GM18517 (cell line): ENCODE results near the gene MEGF6.

Experiments
- ATAC-seq: cut with Tn5 transposase; IDR thresholded peaks from one replicate; pipeline ENCODE4 v1.9.1; 2021; ENCODE audit warnings: mild to moderate bottlenecking, moderate library complexity; ENCODE audit not compliant: unreplicated experiment

The MEGF6 gene

GRCh38 chr1:3560251-3560871, 50.9 kb downstream of the MEGF6 start:
- ATAC-seq: no peak

DNA sequence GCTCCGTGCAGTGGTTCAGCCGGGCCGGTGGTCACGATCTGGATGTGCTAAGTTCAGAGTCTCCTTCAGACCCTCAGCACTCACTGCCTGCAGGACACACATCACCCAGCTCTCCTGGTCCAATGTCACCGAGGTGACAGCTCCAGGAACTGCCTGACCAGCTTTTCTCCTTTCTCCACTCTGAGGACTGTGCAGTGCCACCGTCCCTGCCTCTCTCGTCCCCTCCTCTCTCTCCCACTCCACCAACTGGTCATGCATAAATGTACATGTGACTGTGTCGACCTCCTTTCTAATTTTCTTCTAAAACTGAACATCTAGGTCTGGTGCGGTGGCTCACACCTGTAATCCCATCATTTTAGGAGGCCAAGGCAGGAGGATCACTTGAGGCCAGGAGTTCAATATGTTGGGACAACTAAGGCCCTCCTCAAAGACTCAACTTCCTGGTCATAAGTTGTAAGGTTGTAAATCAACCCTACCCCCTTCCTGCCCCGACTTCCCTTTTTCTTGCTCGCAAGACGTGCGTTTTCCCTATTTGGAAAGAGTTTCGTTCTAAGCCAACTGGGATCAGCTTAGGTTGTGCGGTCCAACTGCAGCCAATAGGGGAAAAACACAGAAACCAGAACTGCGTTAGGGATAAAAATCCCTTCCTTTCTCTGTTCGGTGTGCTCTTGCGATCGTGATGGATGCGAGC, 53.1 kb downstream of the MEGF6 start:
- ATAC-seq: no peak

DNA sequence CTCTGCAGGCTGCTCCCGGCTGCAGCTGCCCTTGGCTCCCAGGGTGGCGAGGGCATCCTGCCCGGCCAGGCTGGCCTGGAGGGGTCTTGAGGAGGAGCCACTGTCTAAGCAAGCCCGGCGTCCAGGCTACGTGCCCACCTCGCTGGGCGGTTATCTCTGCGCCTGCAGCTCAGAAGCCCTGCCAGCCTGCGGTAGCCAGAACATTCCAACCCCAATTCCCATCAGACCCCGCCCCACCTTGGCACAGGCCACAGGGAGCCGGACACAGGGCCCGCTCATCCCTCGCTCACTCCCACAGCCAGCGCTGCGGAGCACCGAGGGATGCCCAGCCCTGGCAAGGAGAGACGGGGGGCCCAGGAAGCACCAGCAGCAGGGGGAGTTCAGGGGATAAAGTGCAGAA, 53.9 kb downstream of the MEGF6 start:
- no peak for ATAC-seq

GRCh38 chr1:3556336-3556735, 55.0 kb downstream of the MEGF6 start:
- ATAC-seq: no peak

DNA sequence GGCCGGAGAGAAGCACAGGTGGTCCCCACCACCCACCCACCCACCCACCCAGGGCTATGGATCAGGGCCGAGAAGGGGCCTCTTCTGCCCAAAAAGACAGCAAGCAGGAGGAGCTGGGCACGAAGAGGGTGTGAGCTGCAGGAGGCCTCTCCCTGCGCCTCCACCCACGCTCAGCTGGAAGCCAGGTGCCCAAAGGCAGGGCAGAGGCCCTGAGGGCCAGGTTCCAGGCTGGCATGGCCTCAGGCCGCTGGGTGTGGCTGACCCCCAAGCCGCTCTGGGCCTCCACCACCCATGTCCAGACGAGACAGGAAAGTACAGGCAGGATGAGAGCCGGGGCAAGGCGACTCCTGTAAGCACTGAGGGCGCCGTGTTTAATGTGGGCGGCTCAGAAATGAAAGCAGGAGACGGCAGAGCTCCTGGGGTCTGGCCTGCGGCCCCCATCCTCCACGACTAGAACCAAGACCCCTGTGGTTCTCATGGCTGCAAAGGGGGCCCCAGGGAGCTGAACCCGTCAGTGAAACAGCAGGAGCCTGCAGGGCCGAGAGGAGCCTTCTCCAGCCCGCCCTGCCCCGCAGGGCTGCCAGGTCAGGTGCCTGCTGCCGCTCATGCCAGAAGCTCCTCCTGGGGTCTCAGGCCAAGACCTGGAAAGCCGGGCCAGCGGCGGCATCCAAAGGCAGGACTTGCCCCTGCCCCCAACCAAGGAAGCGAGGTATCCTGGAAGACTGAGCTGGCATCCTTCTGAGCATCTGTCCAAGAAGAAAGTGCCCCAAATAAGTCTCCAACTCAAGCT, 56.0 kb downstream of the MEGF6 start:
- ATAC-seq: no peak

DNA sequence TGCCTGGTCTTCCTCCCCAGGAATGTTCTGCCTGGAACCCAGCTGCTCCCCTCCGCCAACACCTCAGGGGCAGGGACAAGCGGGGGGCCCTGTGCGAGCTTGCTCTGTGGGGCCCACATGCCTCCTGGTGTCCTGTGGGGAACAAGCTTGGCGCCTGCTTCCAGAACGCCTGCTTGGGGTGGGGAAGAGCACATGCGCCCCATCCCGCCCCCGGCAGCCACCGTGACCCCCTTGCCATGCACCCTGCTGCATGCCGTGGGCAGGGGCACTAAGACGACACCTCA, 57.4 kb downstream of the MEGF6 start:
- no peak for ATAC-seq

GRCh38 chr1:3553166-3553939, 58.0 kb downstream of the MEGF6 start:
- no peak for ATAC-seq

- no peak for ATAC-seq
Observed at GRCh38 chr1:3552751-3553150, 58.6 kb downstream of the MEGF6 start.

DNA sequence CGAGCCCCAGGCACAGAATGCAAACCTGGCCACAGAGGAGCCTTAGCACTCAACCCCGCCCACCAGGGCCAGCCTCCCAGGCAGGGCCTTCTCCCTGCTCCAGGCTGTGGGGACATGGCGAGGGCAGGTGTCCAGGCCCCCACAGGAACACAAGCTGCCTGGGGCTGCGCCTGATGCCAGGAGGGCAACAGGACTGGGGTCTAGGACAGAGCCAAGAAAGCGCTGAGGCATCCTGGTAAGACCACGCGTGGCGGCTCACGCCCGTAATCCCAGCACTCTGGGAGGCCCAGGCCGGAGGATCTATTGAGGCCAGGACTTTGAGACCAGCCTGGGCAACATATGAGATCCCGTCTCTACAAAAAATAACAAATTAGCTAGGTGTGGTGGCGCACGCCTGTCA, 59.1 kb downstream of the MEGF6 start:
- no peak for ATAC-seq

GRCh38 chr1:3551711-3552110, 59.6 kb downstream of the MEGF6 start:
- no peak for ATAC-seq

DNA sequence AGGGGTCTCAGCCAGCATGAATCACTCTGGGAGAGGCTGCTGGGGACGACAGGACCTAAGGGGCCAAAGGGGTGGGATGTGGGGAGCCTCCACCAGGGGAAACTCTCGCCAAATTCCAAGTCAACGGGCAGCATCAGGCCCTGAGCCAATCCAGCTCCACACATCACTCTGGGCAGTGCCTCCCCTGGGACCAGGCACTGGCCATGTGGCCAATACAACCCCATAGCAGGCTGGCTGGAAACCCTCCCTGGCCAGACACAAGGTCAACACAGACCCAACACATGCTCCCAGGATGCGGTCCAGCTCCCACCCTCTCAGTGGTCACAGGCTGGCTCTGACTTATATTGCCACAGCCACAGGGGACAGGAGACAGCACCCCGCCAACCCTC, 60.0 kb downstream of the MEGF6 start:
- no peak for ATAC-seq

GRCh38 chr1:3550511-3551289, 60.6 kb downstream of the MEGF6 start:
- no peak for ATAC-seq

DNA sequence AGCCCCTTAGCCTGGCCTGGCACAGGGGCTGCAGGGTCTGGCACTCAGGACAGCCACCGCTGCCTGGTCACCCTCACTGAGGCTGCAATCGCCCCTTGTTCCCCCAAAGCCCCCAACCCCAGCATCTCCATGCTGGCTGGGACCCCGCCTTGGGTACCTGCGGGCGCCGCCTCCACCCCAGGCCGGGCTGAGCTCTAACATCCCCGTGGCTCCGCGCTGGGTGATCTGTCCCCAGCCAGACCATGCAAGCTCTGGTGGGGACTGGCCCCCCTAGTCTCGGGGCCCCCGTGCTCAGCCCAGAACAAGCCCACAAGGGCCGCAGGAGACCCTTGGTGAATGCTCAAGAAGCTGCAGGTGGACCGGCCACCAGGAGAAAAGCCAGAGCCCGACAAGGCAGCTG, 62.4 kb downstream of the MEGF6 start:
- no peak for ATAC-seq

DNA sequence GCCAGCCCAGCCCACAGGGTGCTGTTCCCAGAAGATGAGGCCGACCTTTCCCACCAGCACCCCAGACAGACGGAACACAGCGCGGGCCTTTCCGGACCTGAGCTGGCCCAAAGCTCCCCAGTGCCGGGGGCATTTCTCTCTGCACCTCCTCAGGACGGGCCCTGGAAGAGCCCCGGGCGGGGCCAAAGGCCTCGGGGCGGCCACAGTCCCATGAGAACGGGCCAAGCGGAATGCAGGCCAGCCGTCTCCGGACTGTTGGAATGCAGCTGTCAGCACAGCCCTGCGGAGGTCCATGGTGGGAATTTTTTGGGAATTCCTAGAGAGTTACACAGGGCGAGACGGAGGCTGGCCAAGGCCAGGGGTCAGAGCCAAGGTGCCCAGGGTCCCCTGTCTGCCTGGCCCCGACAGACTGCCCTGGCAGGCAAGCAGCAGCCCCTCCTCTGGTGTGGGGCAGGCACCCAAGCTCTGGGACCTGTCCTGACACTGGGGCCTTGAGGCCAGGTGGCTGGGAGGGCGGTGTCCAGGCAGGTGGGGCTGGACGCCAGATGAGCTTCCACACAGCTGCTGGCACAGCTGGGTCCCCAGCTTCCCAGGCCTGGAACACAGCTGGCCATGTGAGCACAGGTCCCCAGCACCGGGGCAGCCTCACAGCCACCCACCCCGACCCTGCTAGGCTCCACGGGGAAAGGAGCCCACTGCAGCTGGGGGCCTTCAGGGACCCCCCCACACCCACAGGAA, 63.0 kb downstream of the MEGF6 start:
- no peak for ATAC-seq

- ATAC-seq: no peak
Observed at GRCh38 chr1:3547055-3548005, 64.0 kb downstream of the MEGF6 start.

DNA sequence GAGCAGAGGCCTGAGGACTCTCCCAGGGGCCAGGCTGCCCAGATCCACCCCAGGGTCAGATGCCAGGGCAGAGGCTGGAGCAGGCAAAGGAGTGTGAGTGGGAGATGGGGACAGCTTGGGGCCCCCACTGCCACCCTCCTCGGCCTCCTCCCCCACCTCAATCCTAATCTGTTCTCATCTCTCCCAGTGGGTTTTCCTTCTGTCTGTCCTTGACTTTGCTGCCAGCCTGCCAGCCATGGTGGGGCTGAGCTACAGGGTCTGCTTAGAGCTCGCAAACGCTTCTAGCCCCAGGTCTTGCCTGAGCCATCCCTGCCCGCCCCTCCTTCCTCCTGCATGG, 65.3 kb downstream of the MEGF6 start:
- ATAC-seq: no peak

GRCh38 chr1:3545363-3546047, 65.8 kb downstream of the MEGF6 start:
- no peak for ATAC-seq
